Neural progenitor cell (in vitro differentiated cells): ENCODE measurements around the gene MAST2.

Experiments
- EZH2 ChIP-seq: fragments of 200-600 bp; sonication (generic); IDR thresholded peaks from 2 replicates; pipeline ENCODE4 v1.6.1; 2017; ENCODE audit warnings: antibody characterized with exemption, mild to moderate bottlenecking, moderate library complexity
- TF ChIP-seq, protein P1 (sequence below): fragments of 200-600 bp; sonication (generic); IDR thresholded peaks from 2 replicates; pipeline ENCODE4 v1.5.1; 2017; ENCODE audit warnings: antibody characterized with exemption, mild to moderate bottlenecking

GRCh38 chr1:45870500-45870899 is 67.1 kb downstream of the MAST2 start:
- no peak for TF ChIP-seq EZH2
- TF ChIP-seq, protein P1, sequence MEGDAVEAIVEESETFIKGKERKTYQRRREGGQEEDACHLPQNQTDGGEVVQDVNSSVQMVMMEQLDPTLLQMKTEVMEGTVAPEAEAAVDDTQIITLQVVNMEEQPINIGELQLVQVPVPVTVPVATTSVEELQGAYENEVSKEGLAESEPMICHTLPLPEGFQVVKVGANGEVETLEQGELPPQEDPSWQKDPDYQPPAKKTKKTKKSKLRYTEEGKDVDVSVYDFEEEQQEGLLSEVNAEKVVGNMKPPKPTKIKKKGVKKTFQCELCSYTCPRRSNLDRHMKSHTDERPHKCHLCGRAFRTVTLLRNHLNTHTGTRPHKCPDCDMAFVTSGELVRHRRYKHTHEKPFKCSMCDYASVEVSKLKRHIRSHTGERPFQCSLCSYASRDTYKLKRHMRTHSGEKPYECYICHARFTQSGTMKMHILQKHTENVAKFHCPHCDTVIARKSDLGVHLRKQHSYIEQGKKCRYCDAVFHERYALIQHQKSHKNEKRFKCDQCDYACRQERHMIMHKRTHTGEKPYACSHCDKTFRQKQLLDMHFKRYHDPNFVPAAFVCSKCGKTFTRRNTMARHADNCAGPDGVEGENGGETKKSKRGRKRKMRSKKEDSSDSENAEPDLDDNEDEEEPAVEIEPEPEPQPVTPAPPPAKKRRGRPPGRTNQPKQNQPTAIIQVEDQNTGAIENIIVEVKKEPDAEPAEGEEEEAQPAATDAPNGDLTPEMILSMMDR = no peak
